Stomach (tissue), 4 donors: ENCODE measurements around the gene MPV17L2.

Experiments used
- CTCF ChIP-seq, 7 experiments: fragments of 450-650 bp in 4 of 7; fragments of 200-600 bp in 3 of 7; sonication (generic) in 3 of 7; IDR thresholded peaks; one replicate each; pipeline ENCODE4 v1.5.1; 2016 to 2019; ENCODE audit warnings: antibody characterized with exemption in 7 of 7, control low read depth in 2 of 7, mild to moderate bottlenecking in 1 of 7
- EP300 ChIP-seq: sonication (generic); formaldehyde crosslinking; IDR thresholded peaks from one replicate; pipeline ENCODE4 v1.6.1; 2017; ENCODE audit warnings: antibody characterized with exemption
- POLR2A ChIP-seq, 4 donors: fragments of 450-650 bp; IDR thresholded peaks; one replicate each; pipeline ENCODE4 v1.6.1; 2016; ENCODE audit warnings: antibody characterized with exemption in 4 of 4, control low read depth in 2 of 4, mild to moderate bottlenecking in 1 of 4, moderate library complexity in 1 of 4
- POLR2AphosphoS5 ChIP-seq, 3 donors: sonication (generic); formaldehyde crosslinking; IDR thresholded peaks; one replicate each; pipeline ENCODE4 v1.6.1; 2016; ENCODE audit warnings: antibody characterized with exemption in 3 of 3

- TF ChIP-seq POLR2A (IDR thresholded peaks at IDR 0.05), result no peak
- no peak for TF ChIP-seq CTCF (IDR thresholded peaks at IDR 0.05)
- no peak for TF ChIP-seq EP300
- TF ChIP-seq POLR2AphosphoS5 (IDR thresholded peaks at IDR 0.05), result no peak
Measured at GRCh38 chr19:18223860-18224524, 31.0 kb downstream of the MPV17L2 start.
